GM23248 (cell line): ENCODE results near the gene NDUFS6.

Experiments used
- EZH2 ChIP-seq: fragments of 200-600 bp; sonication (generic); IDR thresholded peaks from 2 replicates; pipeline ENCODE4 v1.6.1; 2018; ENCODE audit warnings: antibody characterized with exemption, mild to moderate bottlenecking; ENCODE audit not compliant: insufficient read depth, poor library complexity, severe bottlenecking
- EZH2phosphoT487 ChIP-seq: fragments of 200-600 bp; sonication (generic); IDR thresholded peaks from 2 replicates; pipeline ENCODE4 v1.6.1; 2018; ENCODE audit warnings: antibody characterized with exemption, moderate library complexity, mild to moderate bottlenecking, low read depth; ENCODE audit not compliant: insufficient read depth

DNA sequence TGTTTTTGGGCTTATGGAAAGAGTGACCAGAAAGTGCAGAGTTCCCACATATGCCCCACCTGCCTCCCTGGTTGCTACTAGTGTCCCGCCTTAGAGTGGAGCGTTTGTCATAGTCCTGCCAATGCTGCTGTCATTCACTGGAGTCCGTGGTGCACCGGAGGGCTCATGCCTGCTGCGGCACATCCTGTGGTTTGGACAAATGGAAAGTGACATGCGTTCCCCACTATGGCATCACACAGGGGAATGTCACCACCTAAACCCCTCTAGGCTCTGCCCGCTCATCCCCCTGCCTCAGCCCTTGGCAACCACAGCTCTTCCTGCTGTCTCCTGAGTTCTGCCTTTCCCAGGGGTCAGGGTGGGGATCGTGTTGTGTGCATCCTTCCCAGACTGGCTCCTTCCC is 52.3 kb downstream of the NDUFS6 start:
- TF ChIP-seq EZH2phosphoT487 (no peak), EZH2 (no peak)
